GM12865 (cell line): ENCODE results near the gene RSAD2.
A peak's percentile ranks its signal among the peaks of the same experiment; 100 is the strongest.

Experiments used
- DNase-seq: peaks from one replicate; pipeline ENCODE4 v3.0.0; 2010; ENCODE audit warnings: low read depth
- H3K4me3 ChIP-seq: 2 replicates; pipeline ENCODE4 v1.5.1; 2011; ENCODE audit warnings: mild to moderate bottlenecking, low read depth, low read length, control low read depth
- CTCF ChIP-seq: IDR thresholded peaks from 2 replicates; pipeline ENCODE4 v1.5.1; 2011; ENCODE audit warnings: low read length, control low read depth, low read depth, inconsistent platforms; ENCODE audit not compliant: insufficient read depth; ENCODE audit errors: missing control alignments

RSAD2 gene

GRCh38 chr2:6917761-6918421 lies 40.3 kb downstream of the RSAD2 start:
- TF ChIP-seq CTCF = no peak
- peak overlapping the region; percentile 40 for H3K4me3 ChIP-seq
- no peak for DNase-seq

GRCh38 chr2:6919901-6920742 lies 42.5 kb downstream of the RSAD2 start:
- DNase-seq = no peak
- H3K4me3 ChIP-seq = no peak overlapping the region
- no peak for TF ChIP-seq CTCF

GRCh38 chr2:6920743-6921064 lies 43.1 kb downstream of the RSAD2 start:
- DNase-seq = no peak
- H3K4me3 ChIP-seq = no peak overlapping the region
- TF ChIP-seq CTCF = no peak

GRCh38 chr2:6921321-6921922 lies 43.8 kb downstream of the RSAD2 start:
- no peak for DNase-seq
- TF ChIP-seq CTCF = no peak
- H3K4me3 ChIP-seq = no peak overlapping the region

- DNase-seq = no peak
- H3K4me3 ChIP-seq = no peak overlapping the region
- TF ChIP-seq CTCF = peak; percentile 7
Measured at GRCh38 chr2:6922201-6922656, 44.7 kb downstream of the RSAD2 start.

- DNase-seq = no peak
- no peak for TF ChIP-seq CTCF
- H3K4me3 ChIP-seq = no peak overlapping the region
Measured at GRCh38 chr2:6923319-6923718, 45.7 kb downstream of the RSAD2 start.
